Muscle of leg (tissue), 11 donors: ENCODE data around the gene NINL. TPM values are rescaled to one million over a fixed set of nuclear protein-coding genes. Genes with fewer than 3 reads are reported as not detected.

Experiments used
- DNase-seq: peaks from one replicate; pipeline ENCODE4 v3.0.0; 2013
- H3K27ac ChIP-seq: one replicate; pipeline ENCODE4 v1.5.1; 2013; ENCODE audit warnings: mild to moderate bottlenecking, low read length, control low read depth
- H3K27me3 ChIP-seq: one replicate; pipeline ENCODE4 v1.6.1; 2013; ENCODE audit warnings: low read length; ENCODE audit not compliant: control insufficient read depth, insufficient read depth
- H3K36me3 ChIP-seq: one replicate; pipeline ENCODE4 v1.6.1; 2013; ENCODE audit warnings: low read length; ENCODE audit not compliant: control insufficient read depth, insufficient read depth
- H3K4me1 ChIP-seq: one replicate; pipeline ENCODE4 v1.6.1; 2013; ENCODE audit warnings: low read length; ENCODE audit not compliant: control insufficient read depth, insufficient read depth
- H3K4me3 ChIP-seq: one replicate; pipeline ENCODE4 v1.5.1; 2013; ENCODE audit warnings: low read length, control low read depth
- H3K9me3 ChIP-seq: replicated peaks from 2 replicates; pipeline ENCODE4 v1.6.1; 2013; ENCODE audit warnings: low read depth, low read length; ENCODE audit not compliant: control insufficient read depth
- WGBS: methylation state at CpG from one replicate; pipeline ENCODE4 v1.1.5; 2013; ENCODE audit warnings: missing lambda C conversion rate; ENCODE audit not compliant: insufficient coverage; 5-methylcytosine and 5-hydroxymethylcytosine counted together
- polyA plus RNA-seq, 8 donors: library from polyadenylated mRNA; unstranded; fragments of 120-200 nt; gene quantifications; one replicate each; pipeline versions ENCODE4 v1.2.1 to v1.2.3, GENCODE V29; 2013; ENCODE audit warnings: inconsistent platforms in 1 of 8, low replicate concordance in 1 of 8; ENCODE audit not compliant: insufficient read length in 8 of 8, insufficient read depth in 1 of 8
- total RNA-seq: library from RNA; stranded (reverse); fragments of 120-200 nt; gene quantifications from one replicate; pipeline ENCODE4 v1.2.4, GENCODE V29; 2013

Gene NINL
- total and polyA plus RNA-seq, 9 donors = 10.5 to 21.1 (median 15.1) TPM

DNA sequence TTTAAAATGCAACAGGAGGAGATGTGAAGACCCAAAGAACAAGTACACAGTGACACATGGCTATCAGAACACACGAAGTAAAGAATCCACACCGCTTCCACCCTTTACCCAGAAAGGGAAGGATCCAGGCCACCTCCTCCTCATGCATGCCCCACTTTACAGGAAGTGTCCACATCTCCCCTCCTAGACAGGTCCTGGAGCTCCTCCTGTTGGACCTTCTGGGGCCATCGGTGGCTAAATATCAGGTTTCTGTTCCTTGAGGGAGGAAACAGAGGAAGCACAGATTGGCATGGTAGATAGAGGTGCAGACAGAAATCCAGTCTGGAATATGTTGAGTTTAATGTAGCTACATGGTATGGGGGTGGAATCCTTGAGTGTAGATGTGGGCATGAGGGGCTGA, 10.9 kb downstream of the NINL start:
- no CpG with 5 or more reads among the region's 3 CpGs for WGBS
- H3K4me1 ChIP-seq = peaks cover 5% of the 10 kb centered on the region

DNA sequence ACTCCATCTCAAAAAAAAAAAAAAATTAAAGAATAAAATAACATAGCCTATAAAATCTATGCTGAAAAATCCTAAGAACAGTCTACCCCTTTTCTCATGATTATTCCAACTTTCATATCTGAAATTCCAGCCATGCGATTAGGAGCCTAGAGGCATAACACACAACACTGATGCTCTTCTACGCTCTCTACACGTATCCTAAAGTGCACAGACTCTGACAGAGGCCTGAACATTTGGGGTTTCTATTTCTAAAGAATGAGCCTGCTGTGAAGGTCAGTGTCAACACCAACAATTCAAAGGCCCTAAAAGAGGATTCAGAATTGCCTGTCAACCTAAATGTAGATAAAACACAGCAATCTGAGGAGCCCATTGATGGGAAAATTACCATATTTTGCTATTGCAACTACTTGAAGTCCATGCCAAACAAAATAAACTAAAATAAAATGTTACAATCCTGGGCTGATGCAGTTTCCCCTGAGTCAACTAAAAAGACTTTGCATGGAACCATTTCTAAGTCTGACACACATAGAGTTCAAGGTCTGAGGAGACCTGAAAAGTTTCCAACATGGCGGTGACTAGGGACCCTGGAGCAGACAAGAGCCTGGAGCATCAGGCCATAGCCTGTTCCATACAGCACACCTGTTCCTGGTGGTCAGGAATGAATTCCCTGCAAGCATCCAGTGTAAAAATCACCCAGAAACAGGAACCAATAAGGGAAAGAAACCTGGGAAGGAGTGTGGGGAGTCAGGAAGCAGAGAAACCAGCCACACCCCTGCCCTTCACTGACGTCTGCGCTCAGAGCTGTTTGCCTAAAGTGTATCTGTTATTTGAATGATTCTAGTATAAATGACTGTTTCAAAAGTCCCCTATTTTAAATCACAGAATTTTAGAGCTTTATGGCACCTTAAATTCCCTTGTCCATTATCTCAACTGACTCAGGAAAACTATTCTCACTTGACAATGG, 11.8 kb downstream of the NINL start:
- WGBS = 80% methylated on average over 1 of the region's 6 CpGs
- Histone ChIP-seq H3K27ac (no peak overlapping the region), H3K36me3 (peaks cover 4% of the 10 kb centered on the region), H3K27me3 (no peaks in the 10 kb centered on the region), H3K4me3 (no peak overlapping the region), H3K4me1 (no peaks in the 10 kb centered on the region), H3K9me3 (no peaks in the 10 kb centered on the region)
- DNase-seq = no peak

More for the DNA sequence above, 10.9 kb downstream of the NINL start:
- Histone ChIP-seq H3K9me3 (no peaks in the 10 kb centered on the region), H3K27ac (no peak overlapping the region), H3K4me3 (no peak overlapping the region), H3K36me3 (peaks cover 4% of the 10 kb centered on the region), H3K27me3 (no peaks in the 10 kb centered on the region)
- no peak for DNase-seq

DNA sequence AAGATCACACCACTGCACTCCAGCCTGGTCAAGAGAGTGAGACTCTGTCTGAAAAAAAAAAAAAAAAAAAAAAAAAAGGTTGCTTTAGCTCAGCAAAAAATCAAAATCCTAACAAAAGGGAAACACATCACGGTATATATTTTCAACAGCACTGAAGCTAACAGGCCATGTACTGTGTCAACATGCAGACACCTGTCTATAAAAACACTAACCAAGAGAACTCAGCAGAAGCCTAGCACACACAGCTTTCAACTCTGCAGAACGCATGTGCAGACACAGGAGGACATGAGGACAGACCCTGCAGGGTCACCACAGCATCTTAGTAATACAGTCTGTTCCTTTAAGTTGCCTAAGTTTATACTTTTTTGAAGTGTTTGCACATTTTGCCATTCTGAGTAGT, 13.5 kb downstream of the NINL start:
- Histone ChIP-seq H3K36me3 (peaks cover 4% of the 10 kb centered on the region), H3K9me3 (no peaks in the 10 kb centered on the region), H3K4me3 (no peak overlapping the region), H3K27me3 (no peaks in the 10 kb centered on the region), H3K4me1 (no peaks in the 10 kb centered on the region), H3K27ac (no peak overlapping the region)
- no peak for DNase-seq
- 50% methylated on average over 1 of the region's 2 CpGs for WGBS

- H3K36me3 ChIP-seq = peaks cover 4% of the 10 kb centered on the region
- WGBS = 100% methylated on average over 1 of the region's 2 CpGs
- H3K27ac ChIP-seq = no peak overlapping the region
- no peaks in the 10 kb centered on the region for H3K4me1 ChIP-seq
- no peak for DNase-seq
- no peaks in the 10 kb centered on the region for H3K27me3 ChIP-seq
- no peaks in the 10 kb centered on the region for H3K9me3 ChIP-seq
- H3K4me3 ChIP-seq = no peak overlapping the region
Measured at GRCh38 chr20:25571240-25571639, 14.1 kb downstream of the NINL start.

DNA sequence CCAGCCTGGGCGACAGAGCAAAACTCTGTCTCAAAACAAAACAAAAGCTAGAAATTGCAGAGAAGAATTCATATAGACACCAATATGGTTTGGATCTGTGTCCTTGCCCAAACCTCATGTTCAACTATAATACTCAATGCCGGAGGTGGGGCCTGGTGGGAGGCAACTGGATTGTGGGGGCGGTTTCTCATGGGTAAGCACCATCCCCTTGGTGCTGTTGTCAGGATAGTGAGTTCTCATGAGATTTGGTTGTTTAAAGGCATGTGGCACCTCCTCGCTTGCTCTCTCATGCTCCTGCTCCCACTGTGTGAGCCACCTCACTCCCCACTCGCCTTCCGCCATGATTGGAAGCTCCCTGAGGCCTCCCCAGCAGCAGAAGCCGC, 15.2 kb downstream of the NINL start:
- Histone ChIP-seq H3K4me1 (no peaks in the 10 kb centered on the region), H3K27me3 (no peaks in the 10 kb centered on the region), H3K27ac (no peak overlapping the region), H3K4me3 (no peak overlapping the region), H3K36me3 (peaks cover 4% of the 10 kb centered on the region), H3K9me3 (no peaks in the 10 kb centered on the region)
- WGBS = 100% methylated on average over 3 of the region's 7 CpGs
- DNase-seq = no peak

DNA sequence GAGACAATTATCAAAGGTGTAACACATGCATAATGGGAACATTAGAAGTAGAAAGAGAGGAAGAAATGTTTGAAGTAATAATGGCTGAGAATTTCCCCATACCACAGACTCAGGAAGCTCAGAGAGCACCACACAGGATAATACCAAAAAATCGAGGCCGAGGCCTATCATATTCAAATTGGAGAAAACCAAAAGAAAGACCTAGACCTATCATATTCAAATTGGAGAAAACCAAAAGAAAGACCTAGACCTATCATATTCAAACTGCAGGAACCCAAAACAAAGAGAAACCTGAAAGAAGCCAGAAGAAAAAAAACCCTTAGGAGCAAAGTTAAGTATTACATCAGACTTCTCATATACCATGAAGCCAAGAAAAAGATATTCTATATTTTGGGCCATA, 18.0 kb downstream of the NINL start:
- no CpG with 5 or more reads among the region's 2 CpGs for WGBS
- Histone ChIP-seq H3K27ac (no peak overlapping the region), H3K9me3 (peaks cover 3% of the 10 kb centered on the region), H3K4me3 (no peak overlapping the region), H3K36me3 (peaks cover 4% of the 10 kb centered on the region), H3K27me3 (no peaks in the 10 kb centered on the region), H3K4me1 (no peaks in the 10 kb centered on the region)
- DNase-seq = no peak

- Histone ChIP-seq H3K4me3 (no peak overlapping the region), H3K4me1 (no peaks in the 10 kb centered on the region), H3K36me3 (peaks cover 4% of the 10 kb centered on the region), H3K9me3 (peaks cover 3% of the 10 kb centered on the region), H3K27me3 (no peaks in the 10 kb centered on the region), H3K27ac (no peak overlapping the region)
- DNase-seq = no peak
- WGBS = 100% methylated on average over 1 of the region's 2 CpGs
Measured at GRCh38 chr20:25566821-25567220, 18.5 kb downstream of the NINL start.

- no peak overlapping the region for H3K4me3 ChIP-seq
- H3K4me1 ChIP-seq = no peaks in the 10 kb centered on the region
- no peak for DNase-seq
- peaks cover 3% of the 10 kb centered on the region for H3K9me3 ChIP-seq
- H3K27ac ChIP-seq = no peak overlapping the region
- H3K36me3 ChIP-seq = peaks cover 4% of the 10 kb centered on the region
- no peaks in the 10 kb centered on the region for H3K27me3 ChIP-seq
- WGBS = 79% methylated on average over 5 of the region's 6 CpGs
Measured at GRCh38 chr20:25565578-25566157, 19.7 kb downstream of the NINL start.

DNA sequence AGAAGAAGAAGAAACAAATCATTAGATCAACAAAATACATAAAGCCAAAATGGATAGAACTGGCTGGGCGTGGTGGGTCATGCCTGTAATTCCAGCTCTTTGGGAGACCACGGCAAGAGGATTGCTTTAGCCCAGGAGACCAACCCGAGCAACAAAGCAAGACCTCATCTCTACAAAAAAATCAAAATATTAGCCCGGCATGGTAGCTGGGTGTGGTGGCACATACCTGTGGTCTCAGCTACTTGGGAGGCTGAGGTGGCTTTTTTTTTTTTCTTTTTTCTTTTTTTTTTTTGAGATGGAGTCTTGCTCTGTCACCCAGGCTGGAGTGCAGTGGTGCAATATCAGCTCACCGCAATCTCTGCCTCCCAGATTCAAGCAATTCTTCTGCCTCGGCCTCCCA, 21.5 kb downstream of the NINL start:
- 100% methylated on average over 2 of the region's 6 CpGs for WGBS
- H3K27me3 ChIP-seq = no peaks in the 10 kb centered on the region
- H3K4me3 ChIP-seq = no peak overlapping the region
- peaks cover 3% of the 10 kb centered on the region for H3K9me3 ChIP-seq
- peaks cover 2% of the 10 kb centered on the region for H3K36me3 ChIP-seq
- H3K27ac ChIP-seq = no peak overlapping the region
- H3K4me1 ChIP-seq = no peaks in the 10 kb centered on the region
- no peak for DNase-seq

DNA sequence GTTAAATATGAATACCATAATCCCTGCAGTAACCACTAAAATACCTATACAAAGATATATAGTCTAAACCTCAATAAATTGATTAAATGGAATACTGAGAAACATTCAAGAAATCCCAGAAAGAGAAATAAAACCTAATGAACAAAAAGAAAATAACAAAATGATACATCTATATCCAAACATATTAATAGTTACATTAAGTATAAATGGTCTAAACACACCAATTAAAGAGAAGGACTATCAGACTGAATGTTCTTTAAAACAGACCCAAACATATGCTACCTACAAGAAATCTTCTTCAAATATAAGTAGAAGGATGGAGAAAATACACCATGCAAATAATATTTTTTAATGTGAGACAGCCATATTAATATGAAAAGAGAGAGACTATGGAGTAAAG, 22.0 kb downstream of the NINL start:
- Histone ChIP-seq H3K4me3 (no peak overlapping the region), H3K36me3 (peaks cover 2% of the 10 kb centered on the region), H3K27ac (no peak overlapping the region), H3K4me1 (no peaks in the 10 kb centered on the region), H3K27me3 (no peaks in the 10 kb centered on the region), H3K9me3 (peaks cover 3% of the 10 kb centered on the region)
- DNase-seq = no peak
